K562 (cell line): ENCODE measurements around the gene BORCS8. TPM values are rescaled to one million over a fixed set of nuclear protein-coding genes. Genes with fewer than 3 reads are reported as not detected.
A peak's percentile ranks its signal among the peaks of the same experiment; 100 is the strongest.

ENCODE experiments used
- CBFB ChIP-seq: sonication (generic); formaldehyde crosslinking; IDR thresholded peaks from 2 replicates; pipeline ENCODE4 v1.4.0; 2020; ENCODE audit warnings: mild to moderate bottlenecking, missing genetic modification reagents
- CXXC5 ChIP-seq: fragments of 250-450 bp; sonication (Bioruptor Pico); IDR thresholded peaks from 2 replicates; pipeline ENCODE4 v1.8.0; 2022; ENCODE audit warnings: inconsistent platforms, mild to moderate bottlenecking, moderate library complexity
- E2F4 ChIP-seq: sonication (generic); formaldehyde crosslinking; IDR thresholded peaks from 2 replicates; pipeline ENCODE4 v1.8.0; 2022; ENCODE audit warnings: mild to moderate bottlenecking, low read depth, missing genetic modification reagents
- E2F6 ChIP-seq, 2 experiments: IDR thresholded peaks; 2 replicates each; pipeline ENCODE4 v1.6.1; 2011; ENCODE audit warnings: borderline replicate concordance in 1 of 2, control low read depth in 1 of 2, low read depth in 1 of 2, low read length in 1 of 2, mild to moderate bottlenecking in 1 of 2, mixed read lengths in 1 of 2, moderate library complexity in 1 of 2; ENCODE audit not compliant: insufficient read depth in 1 of 2, insufficient read length in 1 of 2, poor library complexity in 1 of 2, severe bottlenecking in 1 of 2; ENCODE audit errors: extremely low read depth in 1 of 2
- ELF4 ChIP-seq: fragments of 450-650 bp; formaldehyde crosslinking; IDR thresholded peaks from 2 replicates; pipeline ENCODE4 v1.4.0; 2022; ENCODE audit warnings: missing genetic modification characterization
- FOXJ2 ChIP-seq: fragments of 200-800 bp; sonication (Bioruptor generic); IDR thresholded peaks from 2 replicates; pipeline ENCODE4 v1.6.1; 2016; ENCODE audit warnings: missing genetic modification characterization, missing compliant biosample characterization
- FOXJ3 ChIP-seq: sonication (generic); formaldehyde crosslinking; IDR thresholded peaks from 2 replicates; pipeline ENCODE4 v1.4.0; 2020; ENCODE audit warnings: mild to moderate bottlenecking, missing genetic modification reagents
- HNRNPK ChIP-seq: fragments of 200-400 bp; formaldehyde crosslinking; IDR thresholded peaks from one replicate; pipeline ENCODE4 v1.6.1; 2018; ENCODE audit warnings: mild to moderate bottlenecking, low read depth, low read length; ENCODE audit not compliant: poor library complexity, severe bottlenecking
- KAT8 ChIP-seq: fragments of 450-650 bp; IDR thresholded peaks from 2 replicates; pipeline ENCODE4 v1.6.1; 2016; ENCODE audit warnings: low read depth, mild to moderate bottlenecking
- MXD1 ChIP-seq: fragments of 250-450 bp; sonication (Bioruptor Pico); IDR thresholded peaks from 2 replicates; pipeline ENCODE4 v1.8.0; 2021; ENCODE audit warnings: borderline replicate concordance, mild to moderate bottlenecking, moderate library complexity; ENCODE audit not compliant: poor library complexity, severe bottlenecking
- NBN ChIP-seq: fragments of 450-650 bp; IDR thresholded peaks from 2 replicates; pipeline ENCODE4 v1.6.1; 2016; ENCODE audit warnings: low read depth, mild to moderate bottlenecking
- NR0B1 ChIP-seq: fragments of 450-650 bp; IDR thresholded peaks from one replicate; pipeline ENCODE4 v1.6.1; 2018; ENCODE audit warnings: mild to moderate bottlenecking, moderate library complexity; ENCODE audit not compliant: partially characterized antibody
- POLR2AphosphoS2 ChIP-seq: IDR thresholded peaks from 2 replicates; pipeline ENCODE4 v1.6.1; 2012; ENCODE audit warnings: low read length, improper control_type of control experiment
- RFX5 ChIP-seq: IDR thresholded peaks from 2 replicates; pipeline ENCODE4 v1.6.1; 2011; ENCODE audit warnings: low read depth, mild to moderate bottlenecking, improper control_type of control experiment, low read length
- RFX7 ChIP-seq: fragments of 250-450 bp; sonication (Bioruptor Pico); IDR thresholded peaks from 2 replicates; pipeline ENCODE4 v1.5.1; 2021; ENCODE audit warnings: mild to moderate bottlenecking
- SIRT6 ChIP-seq: IDR thresholded peaks from one replicate; pipeline ENCODE4 v1.6.1; 2012; ENCODE audit warnings: low read depth, mild to moderate bottlenecking, control low read depth, inconsistent platforms, low read length, moderate library complexity
- SNIP1 ChIP-seq: fragments of 450-650 bp; IDR thresholded peaks from 2 replicates; pipeline ENCODE4 v1.7.1; 2017; ENCODE audit warnings: low read depth, mild to moderate bottlenecking
- TEAD2 ChIP-seq: fragments of 450-650 bp; IDR thresholded peaks from 2 replicates; pipeline ENCODE4 v1.6.1; 2016; ENCODE audit warnings: missing genetic modification characterization, control low read depth, missing compliant biosample characterization
- ZBTB9 ChIP-seq: fragments of 450-650 bp; formaldehyde crosslinking; IDR thresholded peaks from 2 replicates; pipeline ENCODE4 v1.4.0; 2020; ENCODE audit warnings: mild to moderate bottlenecking, moderate library complexity
- ZNF395 ChIP-seq: fragments of 200-800 bp; sonication (Bioruptor generic); IDR thresholded peaks from 2 replicates; pipeline ENCODE4 v1.6.1; 2017; ENCODE audit warnings: missing genetic modification characterization, missing compliant biosample characterization
- polyA plus RNA-seq, 8 experiments: library from polyadenylated mRNA; depleted of rRNA in 4 of 8; stranded (reverse) in 5 of 8; unstranded in 3 of 8; fragments of >200 nt; fragmentation: Nextera tagmentation in 2 of 8; fragmentation: Illumina TruSeq in 1 of 8; extraction: Ambion mirVana in 2 of 8; extraction: Trizol in 1 of 8; gene quantifications; 2 replicates each; pipeline versions ENCODE4 v1.2.1 to v1.2.3, GENCODE V29; 2011 to 2014; ENCODE audit warnings: inconsistent platforms in 1 of 8, missing spikeins in 1 of 8
- total RNA-seq, 7 experiments: library from RNA; depleted of rRNA in 6 of 7; stranded (reverse); fragments of >200 nt in 6 of 7; fragmentation: Illumina TruSeq in 2 of 7; extraction: Trizol in 2 of 7; gene quantifications; 2 replicates each; pipeline versions ENCODE4 v1.2.1 to v1.2.3, GENCODE V29; 2011 to 2021; ENCODE audit warnings: low replicate concordance in 1 of 7

Gene BORCS8
- total and polyA plus RNA-seq, 9 of the 15 experiments (the other 6 are each of a cell fraction or from before 2014, with no cell fraction given), result 4.6 to 33.6 (median 16.3) TPM

GRCh38 chr19:19203012-19203856, 11.3 kb upstream of the BORCS8 start, which contains the start of gene NR2C2AP (continued):
- no peak for TF ChIP-seq FOXJ3 (CRISPR knock-in tag)
- no peak for TF ChIP-seq NBN
- TF ChIP-seq SIRT6, result no peak
- TF ChIP-seq FOXJ2 (tag), result no peak
- TF ChIP-seq TEAD2 (tag), result no peak
- TF ChIP-seq ZNF395 (CRISPR knock-in tag), result no peak
- TF ChIP-seq KAT8, result no peak
- TF ChIP-seq ZBTB9 (CRISPR knock-in tag), result no peak
- TF ChIP-seq CXXC5 (CRISPR knock-in tag), result peak; percentile 78
- peak; percentile 93 to 97 for TF ChIP-seq E2F6 (IDR thresholded peaks at IDR 0.05; ENCODE audit: borderline replicate concordance in 1 of 2, extremely low read depth in 1 of 2, insufficient read depth in 1 of 2, insufficient read length in 1 of 2, low read depth in 1 of 2, low read length in 1 of 2, poor library complexity in 1 of 2, severe bottlenecking in 1 of 2)
- no peak for TF ChIP-seq HNRNPK
- TF ChIP-seq E2F4 (CRISPR knock-in tag), result no peak
- TF ChIP-seq RFX5, result no peak
- no peak for TF ChIP-seq NR0B1
- no peak for TF ChIP-seq ELF4 (CRISPR knock-in tag)
- no peak for TF ChIP-seq CBFB (CRISPR knock-in tag)
- no peak for TF ChIP-seq RFX7 (CRISPR knock-in tag)
- peak; percentile 91; the same call in 1 of the 2 replicates for TF ChIP-seq POLR2AphosphoS2
- TF ChIP-seq SNIP1, result no peak
- peak; percentile 58 for TF ChIP-seq MXD1 (CRISPR knock-in tag)
